HL-60/S4 treated with phorbol 12-myristate 13-acetate at 8.2 ng/mL for 4 days and 3 days (cell line): Measurements from ENCODE around the gene FKBP6.
"Not testable (repeated sequence)": the region's sequence is repeated elsewhere in the genome, so short reads cannot be mapped to it uniquely, and the experiment has no call there.

Source experiments
- in situ Hi-C: fragments of 300-500 bp; cut with MboI; formaldehyde crosslinking; loops from 2 replicates; pipeline ENCODE4 v1.15.0; 2022; ENCODE audit warnings: low sequenced_read_pairs

The FKBP6 gene

DNA sequence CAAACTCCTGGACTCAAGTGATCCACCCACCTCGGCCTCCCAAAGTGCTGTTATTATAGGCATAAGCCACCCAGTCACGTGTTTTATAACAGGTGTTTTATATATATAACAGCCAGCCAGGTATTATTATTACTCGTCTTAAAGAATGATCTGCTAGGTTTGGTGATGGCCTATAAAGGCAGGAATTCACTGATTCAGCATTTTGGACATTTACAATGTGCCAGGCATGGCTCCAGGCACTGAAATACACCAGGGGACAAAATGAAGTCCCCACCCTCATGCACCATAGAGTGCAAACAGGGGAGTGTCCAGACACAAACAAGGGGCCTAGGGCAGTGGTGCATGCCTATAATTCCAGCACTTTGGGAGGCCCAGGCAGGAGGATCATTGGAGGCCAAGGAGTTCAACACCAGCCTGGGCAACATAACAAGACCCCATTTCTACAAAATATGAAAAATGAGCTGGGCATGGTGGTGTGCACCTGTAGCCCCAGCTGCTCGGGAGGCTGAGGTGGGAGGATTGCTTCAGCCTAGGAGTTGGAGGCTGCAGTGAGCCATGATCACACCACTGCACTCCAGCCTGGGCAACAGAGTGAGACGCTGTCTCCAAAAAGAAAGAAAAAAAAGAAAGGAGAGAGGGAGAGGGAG lies 4.4 kb upstream of the FKBP6 start:
- in situ Hi-C loops: not testable (repeated sequence)

DNA sequence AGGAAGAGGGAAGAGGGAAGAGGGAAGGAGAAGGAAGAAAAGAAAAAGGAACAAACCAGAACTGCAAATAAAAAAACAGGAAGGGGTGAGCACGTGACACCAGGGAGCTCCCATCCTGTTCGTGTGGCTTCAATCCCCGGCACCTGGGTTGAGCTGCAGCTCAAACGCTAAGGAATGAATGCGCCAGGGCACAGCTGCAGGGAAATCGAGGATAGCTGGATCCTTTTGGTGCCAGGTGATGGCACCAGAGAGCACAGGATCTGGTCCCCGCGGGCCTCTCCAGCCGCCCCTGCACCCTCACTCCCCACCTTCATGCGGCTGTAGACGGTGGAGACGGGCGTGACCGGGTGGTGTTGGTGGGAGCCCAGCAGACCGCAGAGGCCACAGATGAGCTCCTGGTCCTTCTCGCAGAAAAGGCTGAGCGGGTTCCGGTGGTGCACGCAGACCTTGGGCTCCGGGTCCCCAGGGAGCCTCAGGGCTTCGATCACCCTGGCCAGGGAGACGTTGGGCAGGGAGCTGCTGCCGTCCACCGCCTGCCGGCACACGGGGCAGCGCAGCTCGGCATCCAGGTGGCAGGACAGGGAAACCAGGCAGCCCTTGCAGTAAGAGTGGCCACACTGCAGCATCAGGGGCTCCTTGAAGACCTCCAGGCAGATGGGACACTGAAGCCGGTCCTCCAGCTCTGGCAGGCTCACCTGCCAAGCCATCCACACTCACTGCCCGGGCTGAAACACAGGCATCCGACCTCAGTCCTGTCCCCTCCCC lies 3.7 kb upstream of the FKBP6 start:
- in situ Hi-C loops: not testable (repeated sequence)

DNA sequence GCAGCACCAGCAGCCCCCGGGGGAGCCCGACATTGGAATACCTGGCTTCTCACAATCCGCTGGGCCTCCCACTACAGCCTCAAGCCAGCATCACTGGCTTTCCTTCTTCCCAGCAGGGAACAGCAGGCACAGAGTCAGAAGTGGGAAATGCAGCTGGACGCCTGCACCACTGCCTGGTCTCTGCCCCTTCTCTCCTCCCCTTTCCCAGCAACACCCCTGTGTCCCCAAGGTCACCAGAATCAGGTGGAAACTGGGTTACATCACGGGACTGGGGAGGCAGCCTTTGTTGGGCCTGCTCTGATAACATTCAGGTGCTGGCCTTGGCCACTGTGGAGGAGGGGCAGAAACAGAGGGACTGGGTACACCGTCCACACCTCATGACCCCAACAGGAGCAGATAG lies 2.5 kb upstream of the FKBP6 start:
- in situ Hi-C loops: not testable (repeated sequence)

DNA sequence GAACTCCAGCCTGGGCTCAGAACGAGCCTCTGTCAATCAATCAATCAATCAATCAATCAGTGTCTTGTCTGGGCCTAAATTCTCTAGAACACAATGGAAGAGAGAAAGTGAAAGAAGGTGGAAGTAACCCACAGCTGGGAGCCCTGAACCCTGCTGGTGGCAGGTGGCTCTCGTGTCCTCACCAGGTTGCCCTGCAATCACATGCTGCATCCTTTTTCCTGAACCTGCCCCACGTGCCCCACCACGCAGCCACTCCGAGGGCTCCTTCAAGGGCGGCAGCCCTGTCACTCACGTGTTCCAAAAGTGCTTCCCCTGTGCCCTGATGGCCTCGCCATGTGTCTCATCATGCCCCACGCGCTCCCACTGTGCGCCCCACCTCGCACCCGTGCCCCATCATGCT lies 512 bp upstream of the FKBP6 start:
- in situ Hi-C loops: not testable (repeated sequence)

DNA sequence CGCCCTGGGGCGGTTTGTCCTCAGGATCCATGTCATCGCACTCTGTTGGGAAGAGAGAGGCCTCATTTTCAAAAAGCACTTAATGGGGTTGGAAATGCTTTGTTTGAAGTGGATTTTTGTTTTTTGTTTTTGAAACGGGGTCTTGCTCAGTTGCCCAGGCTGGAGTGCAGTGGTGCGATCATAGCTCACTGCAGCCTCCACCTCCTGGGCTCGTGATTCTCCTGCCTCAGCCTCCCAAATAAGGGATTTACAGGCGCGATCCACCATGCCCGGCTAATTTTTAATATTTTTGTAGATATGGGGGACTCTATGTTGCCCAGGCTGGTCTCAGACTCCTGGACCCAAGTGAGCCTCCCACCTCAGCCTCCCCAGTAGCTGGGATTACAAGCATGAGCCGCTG lies 735 bp downstream of the FKBP6 start:
- in situ Hi-C loops: no loop called here

DNA sequence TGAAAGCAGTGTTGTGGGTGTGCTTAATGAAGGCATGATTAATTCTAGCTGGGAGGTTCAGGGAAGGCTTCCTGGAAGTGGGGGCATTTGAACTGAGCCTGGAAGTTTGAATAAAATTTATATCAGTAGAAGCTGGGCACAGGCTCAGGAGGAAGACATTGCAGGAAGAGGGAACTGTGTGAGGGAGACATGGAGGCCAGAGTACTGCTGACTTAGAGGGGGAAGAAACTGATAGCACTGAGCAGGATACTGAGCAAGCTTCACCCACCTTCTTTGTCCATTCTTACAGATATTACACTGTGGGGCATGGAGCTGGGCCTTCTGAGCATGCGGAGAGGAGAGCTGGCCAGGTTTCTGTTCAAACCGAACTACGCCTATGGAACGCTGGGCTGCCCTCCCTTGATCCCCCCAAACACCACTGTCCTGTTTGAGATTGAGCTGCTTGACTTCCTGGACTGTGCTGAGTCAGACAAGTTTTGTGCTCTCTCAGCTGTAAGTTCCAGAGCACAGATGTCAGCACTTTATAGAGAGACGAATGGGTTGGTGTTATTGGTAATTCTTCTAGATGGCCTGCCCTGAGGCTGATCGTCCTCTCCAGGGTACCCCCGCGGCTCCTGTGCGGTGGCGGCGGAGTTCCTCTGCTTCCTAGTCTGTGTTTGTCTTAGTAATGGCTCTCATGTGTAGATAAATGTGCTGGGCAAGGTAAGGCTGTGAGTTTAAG lies 2.1 kb downstream of the FKBP6 start:
- in situ Hi-C loops: no loop called here

DNA sequence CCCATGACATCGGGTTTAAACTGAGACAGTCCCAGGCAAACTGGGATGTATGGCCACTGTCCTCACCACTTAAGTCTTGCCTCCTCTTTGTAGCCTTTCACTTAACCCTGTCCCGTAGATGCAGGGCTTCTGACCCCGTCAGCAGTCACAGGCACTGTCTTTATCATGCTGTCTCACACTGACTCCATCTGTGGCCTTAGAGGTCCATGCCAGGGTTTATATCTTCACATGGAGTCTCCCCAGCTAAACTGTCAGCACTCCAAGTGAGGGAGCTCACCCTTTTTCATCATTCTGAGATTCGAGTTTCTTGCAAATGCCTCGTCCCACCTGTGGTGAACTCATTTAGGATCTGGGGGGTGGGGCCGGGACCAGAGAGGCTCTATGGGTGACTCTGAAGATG lies 2.8 kb downstream of the FKBP6 start:
- in situ Hi-C loops: no loop called here

DNA sequence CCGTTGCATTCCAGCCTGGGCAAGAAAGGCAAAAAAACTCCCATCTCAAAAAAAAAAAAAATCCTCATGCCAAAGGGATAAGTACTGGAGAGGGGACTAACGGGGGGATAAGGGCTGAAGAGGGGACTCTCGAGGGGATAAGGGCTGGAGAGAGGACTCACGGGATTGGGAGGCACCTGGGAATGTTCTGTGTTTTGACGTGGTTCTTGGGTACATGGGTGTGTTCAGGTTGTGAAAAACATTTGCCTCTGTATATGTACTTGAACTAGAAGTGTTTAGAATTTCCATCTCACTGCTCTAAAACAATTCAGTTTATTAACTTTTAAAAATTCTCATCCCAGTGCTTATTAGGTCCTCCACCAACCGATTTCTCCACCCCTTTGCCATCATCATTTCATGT lies 4.5 kb downstream of the FKBP6 start:
- in situ Hi-C loops: no loop called here

DNA sequence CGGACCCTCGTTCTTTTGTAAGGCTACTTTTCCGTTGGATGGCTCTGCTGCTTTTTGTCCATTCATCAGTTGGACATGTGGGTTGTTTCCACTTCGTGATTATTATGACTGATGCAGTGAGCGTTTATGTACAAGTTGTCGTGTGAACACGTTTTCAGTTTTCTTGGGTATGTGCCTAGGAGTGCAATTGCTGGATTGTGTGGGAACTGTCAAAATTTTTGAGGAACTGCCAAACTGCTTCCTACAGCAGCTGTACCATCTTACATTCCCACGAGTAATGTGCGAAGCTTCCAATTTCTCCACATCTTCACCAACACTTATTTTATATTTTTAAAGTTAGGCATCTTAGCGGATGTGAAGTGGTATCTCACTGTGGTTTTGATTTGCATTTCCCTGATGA lies 10.4 kb downstream of the FKBP6 start:
- in situ Hi-C loops: no loop called here

DNA sequence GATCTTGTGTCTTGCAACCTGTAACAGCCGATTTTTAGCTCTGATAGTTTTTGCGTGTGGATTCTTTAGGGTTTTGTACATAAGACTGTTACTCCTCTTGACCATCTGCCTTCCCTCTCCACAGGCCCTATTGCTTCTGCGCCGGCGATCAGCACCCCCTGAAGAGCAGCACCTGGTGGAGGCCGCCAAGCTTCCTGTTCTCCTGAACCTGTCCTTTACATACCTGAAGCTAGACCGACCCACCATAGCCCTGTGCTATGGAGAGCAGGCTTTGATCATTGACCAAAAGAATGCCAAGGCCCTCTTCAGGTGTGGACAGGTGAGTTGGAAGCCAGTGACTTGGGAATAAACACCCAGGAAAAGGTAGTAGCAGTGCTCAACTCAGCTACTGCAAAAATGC lies 12.6 kb downstream of the FKBP6 start:
- in situ Hi-C loops: no loop called here

DNA sequence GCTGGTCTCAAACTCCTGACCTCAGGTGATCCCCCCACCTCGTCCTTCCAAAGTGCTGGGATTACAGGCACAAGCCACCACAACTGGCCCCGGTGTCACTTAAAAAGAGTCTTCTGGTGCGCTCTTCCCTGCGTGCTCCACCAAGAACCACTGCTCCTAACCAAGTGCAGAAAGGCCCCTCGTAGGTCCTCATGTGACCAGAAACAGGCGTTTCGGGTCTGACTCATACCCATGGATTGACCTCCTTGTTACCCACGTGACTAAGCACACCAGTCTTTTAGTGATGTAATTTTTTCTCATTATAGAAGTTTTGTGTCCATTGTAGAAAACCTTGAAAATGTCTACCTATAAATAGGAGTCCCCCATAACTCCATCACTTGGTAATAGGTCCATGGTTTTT lies 13.9 kb downstream of the FKBP6 start:
- in situ Hi-C loops: no loop called here

DNA sequence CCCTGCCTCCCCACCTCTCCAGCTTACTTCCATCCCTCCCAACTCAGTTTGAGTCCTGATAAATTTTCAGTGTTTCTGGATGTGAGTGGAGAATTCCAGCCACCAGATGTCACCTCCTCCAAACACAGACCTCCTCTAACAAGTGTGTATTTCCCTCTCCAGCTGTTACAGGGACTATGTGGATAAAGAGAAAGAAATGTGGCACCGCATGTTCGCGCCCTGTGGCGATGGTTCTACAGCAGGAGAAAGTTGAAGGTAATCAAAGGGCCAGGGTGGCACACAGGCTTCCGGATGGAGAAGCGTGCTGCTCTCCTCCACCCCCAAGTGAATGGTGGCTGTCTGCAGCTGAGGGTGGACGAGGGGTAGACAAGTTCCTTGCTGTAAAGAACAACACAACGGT lies 14.7 kb downstream of the FKBP6 start:
- in situ Hi-C loops: no loop called here

DNA sequence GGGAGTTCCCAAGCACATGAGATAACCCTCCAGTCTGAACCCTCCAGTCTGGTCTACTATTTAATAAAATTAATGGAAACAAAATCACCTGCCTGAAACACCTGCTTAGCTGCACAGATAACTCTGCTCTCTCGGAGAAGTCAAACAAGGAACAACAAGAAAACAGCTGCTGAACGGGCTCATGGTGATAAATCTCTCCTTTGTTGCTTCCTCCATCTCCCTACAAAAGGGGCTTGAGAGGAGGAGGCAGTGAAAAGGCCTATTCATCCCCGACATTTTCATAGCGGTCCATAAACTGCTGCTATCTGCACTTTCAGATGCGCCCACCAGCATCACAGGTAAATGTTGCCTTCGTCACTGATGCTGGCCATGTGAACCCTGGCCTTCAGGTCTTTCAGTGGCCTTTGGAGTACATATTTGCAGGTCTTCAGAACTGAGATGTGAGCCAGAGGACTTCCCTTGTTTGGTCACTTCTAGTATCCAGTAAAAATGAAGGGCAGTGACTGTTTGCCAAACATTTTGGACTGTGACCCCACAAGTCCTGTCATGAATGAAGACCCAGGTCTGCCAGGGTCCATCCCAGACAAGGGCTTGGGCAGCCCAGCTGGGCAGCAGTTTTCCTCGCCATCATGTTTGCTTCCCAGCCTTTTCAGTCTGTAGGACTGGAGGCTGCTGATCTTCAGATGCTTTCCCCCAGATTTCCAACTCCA lies 15.9 kb downstream of the FKBP6 start:
- in situ Hi-C loops: no loop called here

DNA sequence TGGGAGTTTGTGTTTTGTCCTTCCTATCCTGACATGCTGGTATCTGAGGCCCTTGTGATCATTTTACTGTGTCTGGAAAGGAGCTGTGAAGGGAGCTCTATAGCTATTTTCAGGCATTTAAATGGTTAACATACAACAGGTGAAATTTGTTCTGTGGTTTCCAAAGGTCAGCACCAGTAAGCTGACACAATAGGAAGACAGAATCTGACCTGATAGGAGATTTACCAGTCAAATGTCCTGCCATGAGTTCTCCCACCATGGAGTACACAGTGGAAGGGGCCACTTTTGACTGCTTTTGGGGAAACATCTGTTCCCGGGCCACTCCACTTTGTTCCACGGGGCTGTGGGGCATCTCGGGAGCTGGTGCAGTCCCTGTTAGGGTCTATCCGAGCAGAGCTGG lies 17.6 kb downstream of the FKBP6 start:
- in situ Hi-C loops: no loop called here

DNA sequence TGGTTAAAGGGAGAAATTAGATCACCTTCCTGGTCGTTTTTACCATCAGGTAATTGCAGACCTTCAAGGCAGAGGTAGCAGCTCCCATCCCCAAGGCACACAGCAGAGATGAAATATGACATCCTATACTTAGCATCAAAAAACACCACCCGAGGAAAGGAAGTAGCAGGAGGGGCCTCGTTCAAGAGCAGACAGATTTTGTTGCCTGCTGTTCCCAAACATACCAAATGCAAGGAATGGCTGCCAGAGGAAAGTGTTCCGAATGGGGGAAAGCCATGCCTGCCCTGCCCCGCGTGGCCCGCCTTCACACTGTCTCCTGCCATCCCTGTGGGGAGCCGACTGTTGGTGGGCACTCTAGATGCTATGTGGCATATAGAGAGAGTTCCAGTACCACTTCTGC lies 18.0 kb downstream of the FKBP6 start:
- in situ Hi-C loops: no loop called here

DNA sequence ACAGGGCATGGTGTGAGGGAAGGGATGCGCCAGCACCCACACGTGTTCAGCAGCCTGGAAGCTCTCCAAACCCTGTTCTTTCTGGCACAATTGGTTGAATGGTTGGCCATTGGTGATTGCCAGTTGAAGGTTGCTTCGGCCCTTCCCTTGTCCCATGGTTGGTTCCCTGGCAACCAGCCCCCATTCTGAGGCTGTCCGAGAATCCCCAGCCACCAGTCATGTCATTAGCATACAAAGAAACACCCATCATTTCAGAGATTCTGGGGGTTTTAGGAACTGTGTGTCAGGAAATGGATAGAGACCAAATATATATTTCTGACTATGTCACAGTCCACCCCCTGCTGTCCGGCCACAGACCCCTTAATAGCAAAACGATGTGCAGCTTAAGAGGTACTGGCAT lies 21.8 kb downstream of the FKBP6 start:
- in situ Hi-C loops: no loop called here

DNA sequence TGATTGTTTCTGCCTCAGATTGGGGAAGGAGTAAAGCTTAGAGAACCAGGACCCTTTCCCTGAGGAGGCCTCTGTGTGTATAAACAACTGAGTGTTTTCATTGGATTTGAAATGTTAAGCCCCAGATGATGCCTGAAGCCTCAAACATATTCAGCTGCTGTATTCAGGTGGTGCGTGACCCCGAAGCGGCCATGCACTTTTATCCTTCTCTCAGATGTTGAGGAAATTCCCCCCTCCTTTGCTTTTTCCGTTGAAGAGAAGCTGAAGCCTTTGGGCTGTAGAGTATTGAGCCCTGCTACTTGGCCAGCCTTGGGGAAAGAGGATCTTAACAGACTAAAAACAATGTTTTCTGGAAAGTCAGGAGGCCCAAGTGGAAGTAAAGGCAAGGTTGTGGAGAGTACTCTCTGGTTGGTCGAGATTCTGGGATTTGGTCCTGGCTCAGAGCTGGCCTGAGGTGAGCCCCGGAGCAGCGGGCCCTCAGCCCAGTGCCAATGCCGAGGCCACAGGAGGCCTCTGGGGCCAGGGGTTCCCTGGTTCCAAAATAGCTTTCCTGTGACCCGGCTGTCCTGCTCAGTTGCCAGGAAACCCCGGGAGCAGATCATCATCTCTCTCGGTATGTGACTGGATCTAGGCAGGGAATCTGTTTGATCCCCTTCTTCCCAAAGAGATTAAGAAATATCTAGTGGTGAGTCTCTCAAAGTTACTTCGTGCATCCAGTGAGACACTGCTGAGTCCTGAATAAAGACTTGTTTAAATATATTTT lies 22.5 kb downstream of the FKBP6 start:
- in situ Hi-C loops: no loop called here

DNA sequence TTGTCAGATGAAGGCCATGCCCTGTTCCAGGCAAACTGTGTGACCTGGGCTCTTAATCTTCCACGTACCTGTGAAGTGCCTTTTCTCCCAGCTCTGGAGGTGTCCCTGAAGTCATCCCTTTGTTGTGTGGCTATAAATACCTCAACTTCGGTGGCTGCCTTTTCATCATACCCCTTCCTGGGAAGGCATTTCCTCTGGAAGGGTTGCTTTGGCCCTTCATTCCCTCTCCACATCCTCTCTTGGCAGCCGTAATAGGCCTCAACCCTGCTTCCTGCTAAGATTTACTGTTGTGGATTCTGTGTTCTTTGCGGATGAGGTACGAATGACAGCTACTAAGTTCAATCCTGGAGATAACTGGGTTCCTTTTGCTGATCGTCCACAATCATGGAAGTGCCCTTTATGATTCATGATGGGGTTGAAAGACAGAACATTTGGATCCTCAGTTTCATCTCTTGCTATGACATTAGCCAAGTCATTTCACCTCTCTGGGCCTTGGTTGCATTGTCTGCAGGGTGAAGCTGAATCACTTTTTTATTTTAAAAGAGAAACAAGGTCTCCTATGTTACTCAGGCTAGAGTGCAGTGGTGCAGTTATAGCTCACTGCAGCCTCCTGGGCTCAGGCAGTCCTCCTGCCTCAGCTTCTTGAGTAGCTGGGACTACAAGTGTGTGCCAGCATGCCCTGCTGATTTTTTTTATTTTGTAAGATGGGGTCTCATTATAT lies 23.6 kb downstream of the FKBP6 start:
- in situ Hi-C loops: no loop called here

DNA sequence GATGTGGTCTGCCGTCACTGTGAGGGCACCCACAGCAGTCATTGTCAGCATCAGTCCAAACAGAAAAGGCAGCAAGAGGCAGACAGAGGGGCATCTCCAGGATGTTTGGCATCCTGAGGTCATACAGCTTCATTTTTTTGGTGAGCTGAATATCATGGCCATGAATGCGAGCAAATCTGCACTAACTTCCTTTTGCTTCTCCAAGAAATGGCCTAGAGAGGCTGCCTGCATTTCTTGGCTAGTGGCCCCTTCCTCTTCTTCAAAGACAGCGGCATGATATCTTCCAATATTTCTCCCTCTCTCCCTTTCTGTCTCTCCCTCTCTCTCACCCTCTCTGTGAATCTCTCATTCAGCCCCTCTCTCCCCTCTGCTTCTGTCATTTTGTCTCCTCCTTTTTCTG lies 24.8 kb downstream of the FKBP6 start:
- in situ Hi-C loops: no loop called here

DNA sequence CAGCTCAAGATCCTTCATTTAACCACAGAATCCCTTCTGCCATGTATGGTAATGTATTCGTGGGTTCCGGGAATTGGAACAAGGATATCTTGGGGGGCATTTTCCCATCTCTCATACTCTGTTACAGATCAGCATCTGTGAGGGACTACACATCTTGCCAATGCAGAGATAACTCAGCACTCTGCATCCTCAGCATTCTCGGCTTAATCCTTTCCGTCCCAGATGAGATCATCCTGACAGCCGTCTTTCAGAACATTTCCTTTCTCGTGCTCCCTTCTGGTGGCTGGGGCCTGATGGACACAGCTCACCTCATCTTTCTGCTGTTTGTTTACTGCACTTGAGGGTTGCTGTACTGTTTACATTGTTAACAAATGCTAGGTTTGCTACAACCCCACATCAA lies 25.3 kb downstream of the FKBP6 start:
- in situ Hi-C loops: no loop called here
